Stimulated activated CD4-positive, alpha-beta T cell treated with anti-CD3 and anti-CD28 coated beads, TNF-alpha, amount 100 ng/mL, for 4 hours (primary cell): ENCODE measurements around the gene FBRS.
"Not testable (repeated sequence)": the region's sequence is repeated elsewhere in the genome, so short reads cannot be mapped to it uniquely, and the experiment has no call there.

Experiments used
- DNase-seq, 3 experiments: peaks; one replicate each; pipeline ENCODE4 v3.0.0-alpha.2; 2020; ENCODE audit warnings: low read depth in 3 of 3

The FBRS gene

DNA sequence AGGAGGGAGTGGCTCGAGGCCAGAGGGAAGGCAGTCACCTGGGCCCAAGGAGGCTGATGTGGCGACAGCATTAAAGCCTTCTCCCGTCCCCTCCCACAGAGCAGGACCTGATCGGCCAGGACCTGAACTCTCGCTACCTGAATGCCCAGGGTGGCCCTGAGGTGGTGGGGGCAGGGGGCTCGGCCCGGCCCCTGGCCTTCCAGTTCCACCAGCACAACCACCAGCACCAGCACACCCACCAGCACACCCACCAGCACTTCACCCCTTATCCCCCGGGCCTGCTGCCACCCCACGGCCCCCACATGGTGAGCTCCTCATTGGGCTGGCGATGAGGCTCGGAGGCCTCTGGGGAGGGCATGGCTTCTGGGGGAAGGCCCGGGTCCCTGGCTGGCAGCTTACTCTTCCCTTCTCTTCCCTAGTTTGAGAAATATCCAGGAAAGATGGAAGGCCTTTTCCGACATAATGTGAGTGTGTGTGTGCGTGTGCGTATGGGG, 6.4 kb downstream of the FBRS start:
- no peak for DNase-seq

DNA sequence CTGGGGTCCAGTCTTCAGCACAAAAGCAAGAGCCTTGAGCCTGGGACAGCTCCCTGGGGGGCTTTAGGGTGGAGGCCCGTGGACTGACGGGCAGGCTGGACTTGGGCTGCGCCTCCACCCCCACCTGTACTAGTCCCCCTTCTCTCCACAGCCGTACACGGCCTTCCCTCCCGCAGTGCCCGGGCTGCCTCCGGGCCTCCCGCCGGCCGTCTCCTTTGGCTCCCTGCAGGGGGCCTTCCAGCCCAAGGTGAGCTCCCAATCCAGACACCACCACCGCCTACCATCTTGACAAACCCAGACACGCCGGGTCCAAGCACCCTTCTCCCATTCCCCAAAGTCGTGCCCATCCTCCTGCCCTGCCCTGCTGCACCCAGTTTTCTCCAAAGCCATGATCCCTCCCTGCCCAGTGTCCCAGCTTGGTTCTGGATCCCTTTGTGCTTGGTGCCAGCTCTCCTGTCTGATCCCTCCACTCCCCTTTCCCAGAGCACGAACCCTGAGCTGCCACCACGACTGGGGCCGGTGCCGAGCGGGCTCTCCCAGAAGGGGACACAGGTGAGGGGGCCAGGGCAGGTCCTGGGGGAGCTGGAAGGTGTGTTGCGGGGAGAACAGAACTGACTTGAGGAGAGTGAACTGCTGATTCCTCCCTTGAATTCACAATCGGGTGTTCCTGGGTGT, 7.1 kb downstream of the FBRS start:
- DNase-seq, result no peak

DNA sequence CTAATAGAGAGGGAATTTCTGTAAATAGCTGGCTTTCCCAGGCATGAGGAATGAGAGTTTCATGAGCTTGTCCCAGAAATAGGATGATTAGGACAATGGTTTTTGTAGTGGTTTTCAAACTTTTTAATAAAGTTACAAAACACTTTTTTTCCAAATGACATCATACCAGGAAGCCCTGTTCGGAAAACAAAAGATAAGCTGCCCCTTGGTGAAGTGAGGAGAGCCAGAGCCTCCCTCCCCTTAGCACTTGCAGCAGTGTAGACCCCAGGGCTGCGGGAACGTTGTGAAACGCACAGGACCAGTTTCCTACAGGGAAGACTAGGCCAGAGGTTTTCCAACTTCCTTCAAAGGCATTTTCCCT, 7.6 kb downstream of the FBRS start:
- no peak for DNase-seq

DNA sequence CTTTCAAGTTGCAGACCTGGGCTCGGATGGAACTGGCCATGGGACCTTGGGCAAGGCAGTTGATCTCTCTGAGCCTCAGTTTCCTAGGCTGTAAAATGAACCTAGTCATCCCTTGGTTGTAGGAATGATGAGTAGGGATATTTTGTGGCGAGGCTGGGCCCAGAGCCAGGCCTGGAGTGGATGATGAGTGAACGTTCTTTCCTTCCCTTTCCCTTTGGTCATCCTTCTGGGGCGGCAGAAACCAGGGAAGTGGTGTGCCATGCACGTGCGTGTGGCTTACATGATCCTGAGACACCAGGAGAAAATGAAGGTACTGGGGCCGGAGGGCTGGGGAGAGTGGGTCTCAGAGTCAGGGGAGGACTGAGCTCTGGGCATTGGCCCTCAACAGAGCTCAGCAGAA, 8.4 kb downstream of the FBRS start:
- DNase-seq, result no peak

DNA sequence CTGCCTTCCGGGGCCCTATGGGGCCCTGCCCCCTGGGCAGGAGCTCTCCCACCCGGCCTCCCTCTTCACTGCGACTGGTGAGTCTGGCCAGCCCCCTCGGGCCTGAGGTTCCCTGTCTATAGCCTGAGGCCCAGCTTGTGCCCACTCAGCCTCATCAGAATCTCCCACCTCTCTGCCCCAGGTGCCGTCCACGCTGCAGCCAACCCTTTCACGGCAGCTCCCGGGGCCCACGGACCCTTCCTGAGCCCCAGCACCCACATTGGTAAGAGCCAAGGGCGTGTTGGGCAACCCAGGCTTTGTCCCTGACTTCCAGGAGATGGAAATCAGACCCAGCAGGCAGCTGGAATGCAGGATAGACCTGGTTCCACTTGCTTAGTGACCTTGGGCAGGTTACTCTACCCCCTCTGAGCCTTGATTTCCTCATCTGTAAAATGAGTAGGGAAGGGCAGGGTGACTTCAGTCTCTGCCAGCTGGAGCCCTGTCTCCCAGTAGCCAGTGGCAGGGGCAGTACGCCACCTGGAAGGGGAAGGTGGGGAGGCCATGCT, 9.2 kb downstream of the FBRS start:
- no peak for DNase-seq

DNA sequence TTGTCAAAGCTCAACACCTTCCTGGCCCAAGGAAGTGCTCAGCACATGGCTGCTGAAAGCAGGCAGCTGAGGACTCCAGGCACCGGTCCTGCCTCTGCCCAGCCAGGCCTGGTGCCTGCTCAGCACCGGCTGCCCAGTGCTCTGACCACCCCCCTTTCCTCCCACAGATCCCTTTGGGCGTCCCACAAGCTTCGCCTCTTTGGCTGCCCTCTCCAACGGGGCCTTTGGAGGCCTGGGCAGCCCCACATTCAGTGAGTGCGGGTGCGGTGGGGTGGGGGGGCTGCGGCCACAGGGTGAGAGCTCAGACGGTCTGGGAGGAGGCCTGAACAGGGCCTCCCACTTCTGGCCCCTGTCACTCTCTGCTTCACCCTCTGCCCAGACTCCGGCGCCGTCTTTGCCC, 10.2 kb downstream of the FBRS start:
- DNase-seq, result no peak

DNA sequence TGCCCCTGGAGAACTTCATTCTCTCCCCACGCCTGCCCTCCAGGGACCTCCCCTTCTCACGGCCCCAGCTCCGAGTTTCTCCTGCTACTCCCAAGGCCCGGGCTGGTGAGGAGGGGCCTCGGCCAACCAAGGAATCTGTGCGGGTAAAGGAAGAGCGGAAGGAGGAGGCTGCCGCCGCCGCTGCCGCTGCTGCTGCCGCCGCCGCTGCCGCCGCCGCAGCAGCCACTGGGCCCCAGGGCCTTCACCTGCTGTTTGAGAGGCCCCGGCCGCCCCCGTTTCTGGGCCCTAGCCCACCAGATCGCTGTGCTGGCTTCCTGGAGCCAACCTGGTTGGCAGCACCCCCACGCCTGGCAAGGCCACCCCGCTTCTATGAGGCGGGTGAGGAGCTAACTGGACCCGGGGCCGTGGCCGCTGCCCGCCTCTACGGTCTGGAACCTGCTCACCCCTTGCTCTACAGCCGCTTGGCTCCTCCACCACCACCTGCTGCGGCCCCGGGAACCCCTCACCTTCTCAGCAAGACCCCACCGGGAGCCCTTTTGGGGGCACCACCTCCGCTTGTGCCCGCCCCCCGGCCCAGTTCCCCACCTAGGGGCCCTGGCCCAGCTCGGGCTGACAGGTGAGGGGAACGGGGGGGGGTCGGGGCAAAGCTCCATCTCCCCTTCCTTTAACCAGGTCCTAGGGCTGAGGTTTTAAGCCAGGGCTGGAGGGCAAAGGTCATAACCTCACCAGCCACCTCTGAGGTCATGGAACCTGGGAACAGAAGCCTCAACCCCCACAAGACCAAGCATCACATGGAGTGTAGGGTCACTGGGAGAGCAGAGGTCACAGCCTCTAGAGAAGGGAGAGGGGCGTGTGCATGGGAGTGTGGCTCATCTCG, 11.0 kb downstream of the FBRS start:
- no peak for DNase-seq

DNA sequence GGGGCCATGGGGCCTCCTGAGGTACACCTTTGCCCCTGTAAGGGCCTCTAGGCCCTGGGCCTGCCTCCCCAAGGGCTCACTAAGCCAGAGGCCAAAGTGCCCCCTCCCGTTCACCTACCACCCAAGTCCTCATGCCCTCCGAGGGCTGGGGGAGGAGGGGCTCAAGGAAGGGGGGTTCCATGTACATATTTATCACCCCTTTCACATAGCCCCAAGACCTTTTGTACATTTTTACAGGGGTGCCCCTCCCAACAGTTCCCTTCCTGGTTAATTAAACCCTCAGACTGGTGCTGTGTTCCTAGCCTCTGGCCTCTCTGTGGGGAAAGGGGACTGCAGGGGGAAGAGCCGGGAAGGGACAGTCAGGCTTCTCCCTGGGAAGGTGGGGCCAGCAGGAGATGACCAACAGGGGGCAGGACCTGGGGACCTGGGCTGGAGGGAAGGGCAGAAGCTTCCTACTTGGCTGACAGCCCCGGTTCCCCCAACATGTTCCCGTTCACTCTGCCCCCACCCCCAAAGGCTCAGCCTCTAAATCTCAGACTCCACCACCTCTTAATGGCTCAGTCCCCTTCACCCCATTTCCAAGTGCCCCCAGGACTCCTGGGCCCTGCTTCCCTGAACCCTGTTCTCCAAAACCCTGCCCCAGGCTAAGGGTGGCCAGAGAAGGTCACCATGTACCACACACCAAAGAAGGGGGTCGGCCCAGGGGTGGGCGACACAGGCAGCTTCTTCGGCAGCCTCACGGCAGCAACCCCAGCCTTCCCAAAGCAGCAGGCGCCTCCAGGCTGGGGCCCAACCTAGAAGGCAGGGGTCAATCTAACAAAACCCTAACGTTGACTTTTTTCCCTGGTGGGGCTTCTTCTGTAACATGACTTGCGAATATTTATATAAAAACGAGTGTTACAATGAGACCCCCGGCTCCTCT, 11.9 kb downstream of the FBRS start:
- DNase-seq, result no peak

DNA sequence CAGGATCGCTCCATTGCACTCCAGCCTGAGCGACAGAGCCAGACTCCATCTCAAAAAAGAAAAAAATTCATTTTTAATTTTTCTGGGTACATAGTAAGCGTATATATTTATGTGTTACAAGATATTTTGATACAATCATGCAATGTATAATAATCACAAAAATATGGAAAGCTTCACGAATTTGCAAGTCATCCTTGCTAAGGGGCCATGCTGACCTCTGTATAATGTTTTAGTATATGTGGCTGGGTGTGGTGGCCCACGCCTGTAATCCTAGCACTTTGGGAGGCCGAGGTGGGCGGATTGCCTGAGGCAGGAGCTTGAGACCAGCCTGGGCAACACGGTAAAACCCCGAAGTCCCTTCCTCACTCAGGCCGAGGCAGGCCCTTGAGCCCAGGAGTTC, 16.9 kb downstream of the FBRS start:
- DNase-seq, result no peak

DNA sequence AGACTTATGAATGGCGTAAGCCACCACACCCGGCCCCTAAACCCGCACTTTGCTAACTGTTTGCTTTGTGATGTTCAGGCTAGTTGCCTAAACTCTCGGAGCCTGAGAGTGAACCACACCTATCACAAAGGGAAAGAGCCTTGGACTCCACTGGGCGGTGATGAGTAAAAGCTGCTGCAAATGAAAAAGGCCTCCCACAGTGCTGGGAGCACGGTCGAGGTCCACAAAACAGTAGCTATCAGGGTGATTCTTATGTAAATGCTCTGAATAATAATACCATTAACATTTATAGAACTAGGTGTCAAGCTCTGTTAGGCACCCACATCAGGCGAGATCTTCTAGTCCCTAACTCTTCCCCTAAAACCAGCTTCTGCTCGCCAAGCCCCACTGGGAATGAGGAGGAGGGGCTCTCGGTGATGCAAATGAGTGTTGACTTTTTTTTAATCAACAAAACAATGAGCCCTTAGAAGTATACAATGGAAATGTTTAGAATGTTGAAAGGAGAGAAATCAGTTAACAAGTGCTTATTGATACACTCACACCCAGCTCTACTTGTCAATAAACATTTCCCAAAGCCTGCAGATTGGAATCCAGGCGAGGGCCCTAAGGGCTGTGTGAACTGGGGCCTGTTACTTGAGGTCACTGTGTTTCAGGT, 19.8 kb downstream of the FBRS start:
- DNase-seq, result no peak

DNA sequence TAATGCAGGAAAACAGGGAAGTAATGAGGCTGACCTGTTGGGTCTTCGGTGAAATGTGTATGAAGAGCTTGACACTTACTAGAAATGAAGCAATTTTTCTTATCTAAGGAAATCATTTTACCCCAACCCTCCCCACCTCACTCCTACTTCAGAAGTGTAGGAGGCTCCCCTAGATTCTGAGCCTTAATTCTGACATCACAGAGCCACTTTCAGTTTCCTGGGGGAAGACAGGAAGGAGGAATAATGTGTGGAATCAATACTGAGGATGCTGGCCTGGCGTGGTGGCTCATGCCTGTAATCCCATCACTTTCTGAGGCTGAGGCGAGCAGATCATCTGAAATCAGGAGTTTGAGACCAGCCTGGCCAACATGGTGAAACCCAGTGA, 20.3 kb downstream of the FBRS start:
- DNase-seq, result no peak

DNA sequence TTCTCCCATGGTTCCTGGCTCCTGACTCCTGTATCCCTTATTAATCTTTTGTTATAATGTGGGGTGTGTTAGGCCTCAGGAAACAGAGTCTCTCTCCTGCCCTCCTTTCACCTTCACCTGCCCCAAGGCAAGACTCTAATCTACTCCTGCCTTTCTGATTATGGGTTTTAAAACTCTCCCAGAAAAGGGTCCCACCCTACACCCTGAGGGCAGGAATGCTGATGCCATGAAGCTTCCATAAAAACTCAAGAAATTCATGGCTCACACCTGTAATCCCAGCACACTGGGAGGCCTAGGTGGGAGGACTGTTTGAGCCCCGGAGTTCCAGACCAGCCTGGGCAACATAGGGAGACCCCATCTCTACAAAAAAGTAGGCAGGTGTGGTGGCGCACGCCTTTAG, 22.1 kb downstream of the FBRS start:
- DNase-seq, result no peak

DNA sequence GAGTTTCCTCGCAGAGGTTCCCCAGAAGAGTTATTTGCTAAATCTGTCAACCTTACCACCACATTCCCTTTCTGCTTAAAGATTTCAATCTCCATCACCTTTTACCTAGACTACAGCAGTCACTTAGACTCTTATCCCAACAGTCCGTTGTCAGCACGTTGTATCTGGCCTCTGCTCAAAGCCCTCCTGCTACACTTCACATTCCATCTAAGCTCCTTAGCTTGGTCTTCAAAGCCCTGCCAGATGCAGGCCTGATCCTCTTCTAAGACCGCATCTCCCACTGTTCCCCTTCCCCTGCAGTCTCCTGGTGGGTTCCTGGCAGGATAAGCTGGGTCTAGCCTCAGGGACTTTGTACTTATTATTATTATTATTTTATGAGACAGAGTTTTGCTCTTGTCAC, 30.5 kb downstream of the FBRS start:
- no peak for DNase-seq

DNA sequence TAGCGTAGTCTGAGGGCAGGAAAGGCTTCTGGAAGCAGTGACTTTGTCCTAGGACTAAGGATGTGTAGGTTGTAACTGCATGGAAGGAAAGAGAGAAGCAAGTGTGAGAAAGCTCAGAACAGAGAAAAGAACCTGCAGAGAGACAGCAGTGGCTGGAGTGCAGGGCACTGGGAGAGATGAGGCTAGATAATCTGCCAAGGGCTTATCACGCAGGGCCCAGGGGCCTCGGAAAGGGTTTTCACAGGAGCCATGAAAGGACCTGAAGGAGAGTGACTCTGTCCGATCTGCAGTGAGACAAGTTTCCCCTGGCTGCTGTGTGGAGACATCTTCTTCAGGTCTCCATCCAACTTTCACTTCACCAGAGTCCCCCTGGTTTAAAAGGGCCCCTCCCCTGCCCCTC, 33.7 kb downstream of the FBRS start:
- DNase-seq, result no peak

DNA sequence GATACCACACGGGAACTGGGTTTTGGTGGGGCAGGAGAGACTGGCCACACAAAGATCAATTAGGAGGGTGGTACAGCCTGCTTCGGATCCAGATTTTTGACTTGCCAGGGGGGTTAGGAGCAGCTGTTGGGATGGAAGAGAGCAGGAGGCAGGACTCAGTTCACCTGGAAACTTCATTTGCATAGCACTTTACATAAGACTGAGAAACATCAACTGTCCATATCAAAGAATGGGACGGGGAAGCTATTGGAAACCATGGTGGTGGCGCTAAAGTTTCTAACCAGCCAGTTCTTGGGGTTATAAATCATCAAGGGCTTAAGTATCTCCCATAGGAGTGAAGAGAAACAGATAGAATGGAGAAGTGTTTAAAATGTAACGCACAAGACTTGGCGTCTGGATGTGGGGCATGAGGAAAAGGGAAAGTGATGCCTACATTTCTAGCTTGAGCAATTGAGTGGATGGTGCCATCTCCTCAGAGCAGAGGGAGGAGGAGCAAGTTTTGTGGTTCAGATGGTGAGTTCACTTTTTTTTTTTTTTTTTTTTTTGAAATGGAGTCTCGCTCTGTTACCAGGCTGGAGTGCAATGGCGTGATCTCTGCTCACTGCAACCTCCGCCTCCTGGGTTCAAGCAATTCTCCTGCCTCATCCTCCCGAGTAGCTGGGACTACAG, 34.3 kb downstream of the FBRS start:
- no peak for DNase-seq

DNA sequence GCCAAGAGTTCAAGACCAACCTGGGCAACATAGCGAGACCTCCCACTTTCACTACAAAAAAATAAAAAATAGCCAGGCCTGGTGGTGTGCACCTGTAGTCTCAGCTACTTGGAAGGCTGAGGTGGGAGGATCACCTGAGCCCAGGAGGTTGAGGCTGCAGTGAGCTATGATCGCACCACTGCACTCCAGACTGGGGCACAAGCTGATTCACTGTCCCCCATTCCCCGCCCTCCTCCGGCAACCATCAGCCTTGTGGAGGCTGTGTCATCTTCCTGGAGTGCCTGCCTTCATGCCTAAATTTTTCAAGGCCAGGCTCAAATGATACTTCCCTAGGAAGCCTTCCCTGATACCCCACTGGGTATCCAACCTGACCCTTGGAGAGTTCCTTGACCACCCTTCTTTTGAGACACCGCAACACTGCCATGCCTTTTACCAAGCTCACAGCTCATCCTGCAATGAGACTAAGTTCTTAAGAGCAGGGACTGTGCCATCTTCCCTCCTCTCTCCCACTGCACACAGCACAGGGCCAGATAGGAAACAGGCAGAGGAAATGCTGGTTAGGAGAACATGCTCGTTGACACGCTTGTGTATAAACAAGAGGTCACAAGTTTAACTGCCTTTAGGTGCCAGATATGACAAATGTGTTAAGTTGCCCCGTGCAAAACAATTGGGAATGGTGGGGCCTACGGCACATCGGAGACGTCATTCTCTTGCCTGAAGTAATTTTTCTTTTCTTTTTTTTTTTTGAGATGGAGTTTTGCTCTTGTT, 36.9 kb downstream of the FBRS start:
- DNase-seq, result no peak

DNA sequence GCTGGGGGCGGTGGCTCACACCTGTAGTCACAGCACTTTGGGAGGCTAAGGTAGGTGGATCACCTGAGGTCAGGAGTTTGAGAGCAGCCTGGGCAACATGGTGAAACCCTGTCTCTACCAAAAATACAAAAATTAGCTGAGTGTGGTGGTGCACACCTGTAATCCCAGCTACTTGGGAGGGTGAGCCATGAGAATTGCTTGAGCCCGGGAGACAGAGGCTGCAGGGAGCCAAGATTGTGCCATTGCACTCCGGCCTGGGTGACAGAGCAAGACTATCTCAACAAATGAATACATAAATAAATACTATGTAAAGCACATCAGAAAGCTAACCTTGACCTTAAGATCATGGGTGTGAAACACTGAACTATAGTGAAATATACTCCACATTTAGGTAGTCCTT, 38.4 kb downstream of the FBRS start:
- not testable (repeated sequence) for DNase-seq

DNA sequence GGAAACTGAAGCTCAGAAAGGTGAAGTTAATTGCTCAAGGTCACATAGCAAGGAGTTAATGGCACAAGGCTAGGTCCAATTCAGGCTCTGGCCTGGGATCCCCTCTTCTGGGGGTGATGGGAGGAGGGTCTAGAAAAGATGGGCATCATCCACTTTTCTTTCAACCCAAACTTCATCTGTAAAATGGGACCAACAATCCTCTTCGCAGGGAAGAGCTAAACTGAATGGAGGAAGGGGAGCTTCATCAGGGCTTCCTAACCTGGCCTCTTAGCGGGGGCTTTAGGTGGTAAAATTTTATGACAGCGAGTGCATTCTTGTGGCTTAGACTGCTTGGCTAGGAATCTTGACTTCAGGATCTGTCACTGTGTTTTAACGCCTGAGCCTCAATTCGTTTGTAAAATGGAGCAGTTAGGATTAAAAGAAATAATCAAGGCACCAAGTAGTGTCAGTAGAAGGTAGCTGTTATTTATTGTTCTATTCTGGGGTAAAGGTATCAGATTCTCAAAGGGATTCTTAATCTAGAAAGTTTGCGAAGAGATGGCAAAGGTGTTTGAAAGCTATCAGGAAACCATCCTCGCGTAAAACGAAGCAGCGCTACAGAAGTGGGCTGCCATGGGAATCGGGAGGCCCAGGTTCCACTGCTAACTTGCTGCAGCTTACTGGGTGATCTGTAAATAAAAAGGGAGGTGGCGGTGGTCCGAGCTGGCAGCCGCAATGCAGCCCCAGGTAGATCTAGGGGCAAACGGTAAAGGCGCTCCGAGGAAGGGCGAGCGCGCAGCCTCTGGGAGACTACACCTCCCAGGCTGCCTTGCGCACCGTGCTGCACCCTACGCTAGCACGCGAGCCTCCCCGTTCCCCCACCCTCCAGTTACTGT, 39.3 kb downstream of the FBRS start:
- DNase-seq, result no peak
